AG04449 (cell line): ENCODE measurements around the gene LUM.

Experiments
- CTCF ChIA-PET: fragments of 350-600 bp; formaldehyde crosslinking; extraction: SDS; loops from one replicate; lab custom pipeline; 2021; ENCODE audit warnings: antibody characterized with exemption; lab: Yijun Ruan, JAX
- POLR2A ChIA-PET: fragments of 400-600, 350-600 bp; formaldehyde crosslinking; extraction: SDS; loops from one replicate; lab custom pipeline; 2020; ENCODE audit warnings: antibody characterized with exemption, inconsistent platforms; lab: Yijun Ruan, JAX
- DNase-seq: peaks from one replicate; pipeline ENCODE4 v3.0.0-alpha.2; 2010; ENCODE audit warnings: low read depth, low spot score
- H3K4me3 ChIP-seq: 2 replicates; pipeline ENCODE4 v1.5.1; 2011; ENCODE audit warnings: low read depth, mild to moderate bottlenecking, control low read depth, low read length
- CTCF ChIP-seq: IDR thresholded peaks from one replicate; pipeline ENCODE4 v1.5.1; 2011; ENCODE audit warnings: mild to moderate bottlenecking, moderate library complexity, low read length, control low read depth, inconsistent platforms; ENCODE audit not compliant: insufficient read depth; ENCODE audit errors: missing control alignments

The LUM gene

GRCh38 chr12:91111366-91112325 is at the start of gene LUM:
Gene LUM, minus strand, starts transcription at chr12:91111494. Its CDS starts 2,515 bp downstream, at chr12:91108979.
- peak within 1 kb of the TSS; percentile 58 for H3K4me3 ChIP-seq
- POLR2A ChIA-PET, result interaction anchor here (0.7 to 1.2 kb wide), 2 partner anchors 11 to 28 kb away, joined by 3 to 6 read pairs; no protein-coding TSS in a partner anchor
- peak; percentile 85 for DNase-seq
- CTCF ChIA-PET, result interaction anchor here (0.8 to 5.3 kb wide), 17 partner anchors 11 to 253 kb away, joined by 3 to 67 read pairs (median 5); no protein-coding TSS in a partner anchor
- TF ChIP-seq CTCF, result no peak

- DNase-seq, result no peak
- no peak for TF ChIP-seq CTCF
- POLR2A ChIA-PET, result no interaction called here
- H3K4me3 ChIP-seq, result no peak overlapping the region
- CTCF ChIA-PET, result interaction anchor here (0.7 to 1.8 kb wide), 7 partner anchors 11 to 198 kb away, joined by 3 to 9 read pairs (median 4); no protein-coding TSS in a partner anchor
Observed at GRCh38 chr12:91161009-91161408, 49.7 kb upstream of the LUM start.

GRCh38 chr12:91155990-91156389 is 44.7 kb upstream of the LUM start:
- POLR2A ChIA-PET, result no interaction called here
- CTCF ChIA-PET, result no interaction called here
- H3K4me3 ChIP-seq, result no peak overlapping the region
- no peak for DNase-seq
- TF ChIP-seq CTCF, result no peak

GRCh38 chr12:91154131-91154530 is 42.8 kb upstream of the LUM start:
- DNase-seq, result no peak
- CTCF ChIA-PET, result interaction anchor here (1.3 kb wide), 1 partner anchor 23 kb away, joined by 3 read pairs; no protein-coding TSS in a partner anchor
- no peak overlapping the region for H3K4me3 ChIP-seq
- no peak for TF ChIP-seq CTCF
- POLR2A ChIA-PET, result no interaction called here

GRCh38 chr12:91144053-91144452 is 32.8 kb upstream of the LUM start:
- H3K4me3 ChIP-seq, result no peak overlapping the region
- TF ChIP-seq CTCF, result no peak
- POLR2A ChIA-PET, result no interaction called here
- DNase-seq, result no peak
- CTCF ChIA-PET, result interaction anchor here (0.9 to 1.2 kb wide), 2 partner anchors 33 to 210 kb away, joined by 3 to 4 read pairs; no protein-coding TSS in a partner anchor

- ChIA-PET POLR2A (no interaction called here), CTCF (interaction anchor here (0.9 to 1.2 kb wide), 2 partner anchors 33 to 210 kb away, joined by 3 to 4 read pairs; no protein-coding TSS in a partner anchor)
- DNase-seq, result no peak
Observed at GRCh38 chr12:91143206-91143605, 31.9 kb upstream of the LUM start.

More at GRCh38 chr12:91143206-91143605, 31.9 kb upstream of the LUM start:
- no peak for TF ChIP-seq CTCF
- no peak overlapping the region for H3K4me3 ChIP-seq
